Activated CD4-positive, alpha-beta T cell treated with anti-CD3 and anti-CD28 coated beads, Interleukin-2, Interleukin-4, amounts not matched to agents 100 ng/mL and 50 ng/mL, durations not matched to agents 16 hours and 8 hours (primary cell): ENCODE measurements around the gene ILF2.
A peak's percentile ranks its signal among the peaks of the same experiment; 100 is the strongest.
"Not testable (repeated sequence)": the region's sequence is repeated elsewhere in the genome, so short reads cannot be mapped to it uniquely, and the experiment has no call there.

ENCODE experiments used
- DNase-seq: peaks from one replicate; pipeline ENCODE4 v3.0.0-alpha.2; 2020; ENCODE audit warnings: low spot score

Gene ILF2

DNA sequence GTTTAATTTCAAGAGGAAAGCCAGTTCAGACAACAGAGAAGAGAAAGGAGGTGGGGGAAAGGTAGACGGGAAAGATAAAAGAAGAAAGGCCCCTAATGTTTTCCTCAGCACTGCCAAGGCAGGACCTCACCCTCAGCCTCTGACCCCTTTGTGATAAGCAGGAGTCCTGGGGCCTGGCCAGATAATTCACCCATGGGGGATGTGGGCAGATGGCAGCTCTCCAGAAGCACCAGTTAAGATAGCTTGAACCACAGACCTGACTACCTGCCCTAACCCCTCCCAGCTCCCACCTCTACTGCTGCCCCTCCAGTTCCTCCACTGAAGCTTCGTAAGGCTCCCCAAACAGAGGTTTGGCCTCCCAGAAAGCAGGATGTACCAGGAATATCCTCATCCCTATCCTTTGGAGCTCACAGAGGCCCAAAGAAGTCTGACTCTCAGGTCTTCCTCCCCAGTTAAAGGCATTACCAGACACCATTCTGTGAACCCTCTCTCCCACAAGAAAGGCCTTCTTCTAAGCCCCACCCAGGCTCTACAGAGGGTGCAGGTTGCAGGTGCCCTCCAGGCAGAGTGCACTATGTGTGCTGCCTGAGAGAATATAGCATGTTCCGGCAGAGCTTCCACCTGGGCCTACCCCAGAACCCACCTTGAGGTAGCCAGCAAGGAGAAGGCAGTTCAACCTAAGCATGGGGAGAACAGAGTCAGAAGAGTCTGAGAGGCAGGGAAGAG lies 21.5 kb downstream of the ILF2 start:
- no peak for DNase-seq

DNA sequence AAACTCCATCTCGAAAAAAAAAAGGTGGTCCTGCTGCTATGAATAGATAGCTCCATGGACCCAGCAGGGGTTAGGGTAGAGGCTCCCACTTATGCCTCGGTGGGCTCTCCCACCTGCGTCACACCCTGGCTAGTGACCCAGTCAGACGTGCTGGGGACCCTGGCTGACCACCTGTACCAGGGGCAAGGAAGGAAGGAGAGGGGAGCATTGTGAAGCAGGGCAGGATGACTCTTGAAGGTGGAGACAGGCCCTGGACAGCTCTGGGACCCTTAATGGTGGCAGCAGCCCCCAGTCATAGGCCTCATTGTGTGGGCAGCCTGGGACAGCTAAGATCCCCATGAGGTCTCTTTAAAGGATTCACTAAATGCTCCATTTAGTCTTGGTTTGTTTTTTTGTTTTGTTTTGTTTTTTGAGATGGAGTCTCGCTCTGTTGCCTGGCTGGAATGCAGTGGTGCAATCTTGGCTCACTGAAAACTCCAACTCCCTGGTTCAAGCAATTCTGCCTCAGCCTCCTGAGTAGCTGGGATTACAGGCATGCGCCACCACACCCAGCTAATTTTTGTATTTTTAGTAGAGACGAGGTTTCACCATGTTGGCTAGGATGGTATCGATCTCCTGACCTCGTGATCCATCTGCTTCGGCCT lies 22.7 kb downstream of the ILF2 start:
- DNase-seq = no peak

DNA sequence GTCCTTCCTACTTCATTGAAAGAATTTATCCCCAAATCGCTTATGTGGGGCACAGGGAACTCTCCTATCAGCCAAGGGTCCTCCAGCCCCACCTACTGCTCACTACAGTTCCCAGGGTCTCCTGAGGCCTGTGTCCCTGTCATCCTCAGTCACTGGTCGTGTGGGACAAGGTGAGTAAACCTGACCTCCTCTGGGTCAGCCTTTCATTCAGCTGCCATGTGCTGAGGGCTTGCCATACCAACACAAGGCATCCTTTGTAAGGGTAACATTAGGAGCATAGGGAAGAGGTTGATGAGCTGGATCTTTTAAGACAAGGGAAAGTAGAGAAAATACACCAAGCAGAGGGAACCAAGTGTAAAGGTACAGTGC lies 23.5 kb downstream of the ILF2 start:
- no peak for DNase-seq

DNA sequence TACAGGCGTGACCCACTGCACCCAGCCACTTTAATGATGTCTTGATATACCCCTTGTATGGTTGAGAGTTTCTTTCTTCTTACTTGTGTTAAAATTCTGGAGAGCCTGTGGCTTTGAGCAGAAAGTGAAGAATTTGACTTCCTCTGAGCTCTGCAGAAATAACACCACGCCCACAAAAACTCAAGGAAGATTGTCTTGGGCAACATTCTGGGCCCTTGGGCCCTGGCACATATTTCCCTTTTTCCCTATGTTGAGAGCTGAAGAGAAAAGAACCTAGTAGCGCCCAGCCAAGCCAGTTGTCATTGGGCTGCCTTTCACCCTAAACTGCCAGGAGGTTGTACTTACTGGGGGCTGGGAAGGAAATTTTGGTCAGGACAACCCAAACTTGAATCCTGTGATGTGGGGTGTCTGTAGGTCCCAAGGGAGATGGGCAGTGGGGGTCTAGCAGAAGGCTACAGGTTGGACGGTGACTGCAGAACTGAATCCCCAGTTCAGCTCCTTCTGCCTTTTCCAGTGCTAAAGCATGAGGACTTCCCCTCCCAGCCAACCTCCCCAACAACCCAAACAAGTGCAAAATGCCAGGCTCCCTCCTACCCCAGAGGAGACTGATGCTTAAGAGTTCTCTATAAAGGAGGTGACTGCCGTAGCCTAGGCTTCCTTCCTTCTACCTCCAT lies 24.0 kb downstream of the ILF2 start:
- no peak for DNase-seq

- no peak for DNase-seq
Observed at GRCh38 chr1:153643816-153644215, 27.0 kb downstream of the ILF2 start.

GRCh38 chr1:153643100-153643499 lies 27.7 kb downstream of the ILF2 start:
- no peak for DNase-seq

GRCh38 chr1:153642161-153642560 lies 28.6 kb downstream of the ILF2 start:
- DNase-seq = no peak

DNA sequence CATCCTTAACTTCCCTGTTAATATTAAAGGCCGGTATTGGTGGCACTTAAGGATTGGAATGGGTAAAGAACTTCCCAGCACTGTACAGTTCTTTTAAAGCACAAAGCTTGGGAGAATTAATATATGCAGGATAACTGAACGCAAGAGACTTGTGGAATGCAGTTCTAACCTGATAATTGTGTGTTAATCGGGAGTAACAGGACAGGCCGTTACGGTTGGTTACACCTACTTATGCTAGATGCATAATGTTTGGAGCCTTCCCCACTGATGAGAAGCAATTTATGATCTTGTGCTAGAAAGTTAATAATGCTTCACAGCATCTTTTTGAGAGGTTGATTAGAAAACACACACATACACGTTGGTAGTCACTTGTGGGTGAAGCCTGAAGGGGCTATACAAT lies 29.9 kb downstream of the ILF2 start:
- DNase-seq = no peak

DNA sequence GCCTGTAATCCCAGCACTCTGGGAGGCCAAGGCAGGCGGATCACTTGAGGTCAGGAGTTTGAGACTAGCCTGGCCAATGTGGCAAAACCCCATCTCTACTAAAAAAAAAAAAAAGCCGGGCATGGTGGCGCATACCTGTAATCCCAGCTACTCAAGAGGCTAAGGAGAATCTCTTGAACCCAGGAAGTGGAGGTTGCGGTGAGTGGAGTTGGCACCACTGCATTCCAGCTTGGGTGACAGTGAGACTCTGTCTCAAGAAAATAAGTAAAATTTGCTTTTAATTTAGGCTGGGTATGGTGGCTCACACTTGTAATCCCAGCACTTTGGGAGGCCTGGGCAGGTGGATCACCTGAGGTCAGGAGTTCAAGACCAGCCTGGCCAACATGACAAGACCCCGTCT lies 30.6 kb downstream of the ILF2 start:
- not testable (repeated sequence) for DNase-seq

DNA sequence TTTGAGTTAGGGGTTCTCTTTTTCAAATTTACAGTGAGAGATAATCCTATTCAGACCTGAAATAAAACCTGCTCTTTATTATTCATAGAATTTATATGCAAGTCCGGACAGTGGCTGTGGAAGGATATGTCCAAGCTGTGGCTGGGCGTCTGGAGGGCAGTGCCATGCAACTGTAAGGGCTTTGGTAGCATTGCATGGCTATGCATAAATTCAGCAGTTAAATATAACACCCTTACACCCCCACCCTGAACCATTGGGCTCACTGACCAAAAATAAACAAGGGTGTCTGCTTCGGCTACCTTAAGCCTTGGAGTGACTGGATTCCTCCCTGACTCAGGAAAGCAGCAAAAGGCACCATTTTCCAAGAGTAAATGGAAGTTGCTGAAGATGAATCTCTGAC lies 31.5 kb downstream of the ILF2 start:
- no peak for DNase-seq

- DNase-seq = no peak
Observed at GRCh38 chr1:153638261-153638660, 32.5 kb downstream of the ILF2 start.

GRCh38 chr1:153636312-153636711 lies 34.5 kb downstream of the ILF2 start:
- DNase-seq = no peak

- no peak for DNase-seq
Observed at GRCh38 chr1:153635872-153636271, 34.9 kb downstream of the ILF2 start.

- DNase-seq = peak; percentile 99
Observed at GRCh38 chr1:153633754-153634665, 36.8 kb downstream of the ILF2 start, which contains the start of gene CHTOP. TSS of gene CHTOP (plus strand) at chr1:153634066. CDS start at chr1:153636589, 2,523 bp downstream.

GRCh38 chr1:153633161-153633753 lies 37.5 kb downstream of the ILF2 start:
- DNase-seq = no peak

- no peak for DNase-seq
Observed at GRCh38 chr1:153631047-153632022, 39.5 kb downstream of the ILF2 start.

GRCh38 chr1:153630384-153630783 lies 40.4 kb downstream of the ILF2 start:
- DNase-seq = no peak

DNA sequence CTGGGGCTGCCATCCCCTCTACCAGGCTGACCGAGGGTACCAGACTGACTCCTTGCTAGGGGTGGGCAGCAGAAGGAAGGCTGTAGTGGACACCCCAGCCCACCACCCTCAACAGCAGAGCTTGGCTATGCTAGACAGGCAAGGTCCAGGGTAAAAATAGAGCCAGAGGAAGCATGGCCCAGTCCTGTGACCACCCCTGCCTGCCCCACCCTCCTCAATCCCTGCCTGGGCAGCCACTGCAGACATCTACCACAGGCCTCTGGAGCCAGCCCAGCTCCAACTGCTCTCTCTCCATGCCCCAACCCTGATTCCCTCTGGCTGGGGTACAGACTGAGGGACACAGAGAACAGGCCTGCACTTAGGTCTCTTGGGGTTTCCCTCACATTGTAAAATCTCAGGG lies 40.8 kb downstream of the ILF2 start:
- no peak for DNase-seq

DNA sequence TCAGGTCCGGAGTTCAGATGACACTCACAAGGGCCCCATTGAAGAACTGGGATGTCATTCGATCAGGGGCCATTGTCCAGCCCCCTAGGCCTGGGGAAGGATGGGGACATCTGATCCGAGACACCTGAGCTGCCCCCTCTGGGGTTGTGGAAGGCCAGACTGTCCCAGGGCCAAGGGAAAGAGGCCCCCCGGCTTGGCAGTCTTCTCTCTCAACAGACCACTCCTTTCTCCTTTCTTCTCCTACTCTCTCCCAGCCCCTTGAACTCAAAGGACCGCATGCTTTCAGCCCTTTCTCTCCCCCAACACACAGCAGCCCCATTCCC lies 41.5 kb downstream of the ILF2 start:
- DNase-seq = no peak

- DNase-seq = no peak
Observed at GRCh38 chr1:153628638-153629342, 42.0 kb downstream of the ILF2 start.
